GM18505 (cell line): ENCODE results near the gene C4orf54.

Source experiments
- ATAC-seq: cut with Tn5 transposase; IDR thresholded peaks from one replicate; pipeline ENCODE4 v1.9.1; 2021; ENCODE audit not compliant: unreplicated experiment
- POLR2A ChIP-seq: IDR thresholded peaks from 4 replicates; pipeline ENCODE4 v1.6.1; 2011; ENCODE audit warnings: borderline replicate concordance; ENCODE audit not compliant: insufficient read depth, insufficient read length; ENCODE audit errors: extremely low read depth

The C4orf54 gene

GRCh38 chr4:99665983-99666382 lies 8.4 kb upstream of the C4orf54 start:
- TF ChIP-seq POLR2A = no peak

GRCh38 chr4:99664716-99665115 lies 7.1 kb upstream of the C4orf54 start:
- no peak for ATAC-seq
- no peak for TF ChIP-seq POLR2A

More at GRCh38 chr4:99665983-99666382, 8.4 kb upstream of the C4orf54 start:
- ATAC-seq = no peak

- TF ChIP-seq POLR2A = no peak
- no peak for ATAC-seq
Measured at GRCh38 chr4:99661907-99662306, 4.3 kb upstream of the C4orf54 start.

GRCh38 chr4:99658666-99659065 lies 1.0 kb upstream of the C4orf54 start:
- no peak for ATAC-seq
- TF ChIP-seq POLR2A = no peak

GRCh38 chr4:99655308-99656081 lies 2.1 kb downstream of the C4orf54 start:
- TF ChIP-seq POLR2A = no peak
- ATAC-seq = no peak

- no peak for ATAC-seq
- TF ChIP-seq POLR2A = no peak
Measured at GRCh38 chr4:99654361-99654761, 3.3 kb downstream of the C4orf54 start.

- ATAC-seq = no peak
- no peak for TF ChIP-seq POLR2A
Measured at GRCh38 chr4:99653916-99654315, 3.7 kb downstream of the C4orf54 start.

- no peak for TF ChIP-seq POLR2A
- ATAC-seq = no peak
Measured at GRCh38 chr4:99652596-99653436, 4.8 kb downstream of the C4orf54 start.

- no peak for TF ChIP-seq POLR2A
Measured at GRCh38 chr4:99651811-99652485, 5.7 kb downstream of the C4orf54 start.

GRCh38 chr4:99651016-99651769 lies 6.4 kb downstream of the C4orf54 start:
- no peak for ATAC-seq
- TF ChIP-seq POLR2A = no peak

More at GRCh38 chr4:99651811-99652485, 5.7 kb downstream of the C4orf54 start:
- no peak for ATAC-seq

- ATAC-seq = no peak
- TF ChIP-seq POLR2A = no peak
Measured at GRCh38 chr4:99649778-99650177, 7.8 kb downstream of the C4orf54 start.

- TF ChIP-seq POLR2A = no peak
- ATAC-seq = no peak
Measured at GRCh38 chr4:99649208-99649607, 8.4 kb downstream of the C4orf54 start.

GRCh38 chr4:99648321-99648720 lies 9.3 kb downstream of the C4orf54 start:
- ATAC-seq = no peak
- no peak for TF ChIP-seq POLR2A

GRCh38 chr4:99647071-99647470 lies 10.6 kb downstream of the C4orf54 start:
- no peak for TF ChIP-seq POLR2A
- no peak for ATAC-seq

GRCh38 chr4:99645638-99646037 lies 12.0 kb downstream of the C4orf54 start:
- TF ChIP-seq POLR2A = no peak
- ATAC-seq = no peak
